Measurements from ENCODE around the gene LENEP.

DNA sequence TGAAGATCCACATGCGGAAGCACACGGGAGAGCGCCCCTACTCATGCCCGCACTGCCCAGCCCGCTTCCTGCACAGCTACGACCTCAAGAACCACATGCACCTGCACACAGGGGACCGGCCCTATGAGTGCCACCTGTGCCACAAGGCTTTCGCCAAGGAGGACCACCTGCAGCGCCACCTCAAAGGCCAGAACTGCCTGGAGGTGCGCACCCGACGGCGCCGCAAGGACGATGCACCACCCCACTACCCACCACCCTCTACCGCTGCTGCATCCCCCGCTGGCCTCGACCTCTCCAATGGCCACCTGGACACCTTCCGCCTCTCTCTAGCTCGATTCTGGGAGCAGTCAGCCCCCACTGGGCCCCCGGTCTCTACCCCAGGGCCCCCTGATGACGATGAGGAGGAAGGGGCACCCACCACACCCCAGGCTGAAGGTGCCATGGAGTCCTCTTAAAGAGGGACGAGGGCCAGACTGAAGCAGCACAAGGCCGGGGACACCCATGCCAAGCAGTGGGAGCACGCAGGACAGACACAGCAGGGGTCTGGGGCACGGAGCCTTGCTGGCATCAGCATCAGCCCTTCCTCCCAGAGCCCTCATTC lies 22.9 kb downstream of the LENEP start:
- TF ChIP-seq CTCF (conservative IDR thresholded peaks at IDR 0.05) (no peak), EZH2 (IDR thresholded peaks at IDR 0.05; ENCODE audit: low read depth) (no peak)
